ENCODE data around the gene KIR3DL2.
"Not testable (repeated sequence)": the region's sequence is repeated elsewhere in the genome, so short reads cannot be mapped to it uniquely, and the experiment has no call there.

KIR3DL2 gene

GRCh38 chr19:54903303-54903702 lies 53.1 kb downstream of the KIR3DL2 start:
- H3K4me3 ChIP-seq (ENCODE audit: control insufficient read depth, low read depth, low read length): no peak overlapping the region
- no peak for DNase-seq (ENCODE audit: low read depth)
- no peak for TF ChIP-seq CTCF (IDR thresholded peaks at IDR 0.05; ENCODE audit: control insufficient read depth, insufficient read depth, low read depth, low read length, missing control alignments)

DNA sequence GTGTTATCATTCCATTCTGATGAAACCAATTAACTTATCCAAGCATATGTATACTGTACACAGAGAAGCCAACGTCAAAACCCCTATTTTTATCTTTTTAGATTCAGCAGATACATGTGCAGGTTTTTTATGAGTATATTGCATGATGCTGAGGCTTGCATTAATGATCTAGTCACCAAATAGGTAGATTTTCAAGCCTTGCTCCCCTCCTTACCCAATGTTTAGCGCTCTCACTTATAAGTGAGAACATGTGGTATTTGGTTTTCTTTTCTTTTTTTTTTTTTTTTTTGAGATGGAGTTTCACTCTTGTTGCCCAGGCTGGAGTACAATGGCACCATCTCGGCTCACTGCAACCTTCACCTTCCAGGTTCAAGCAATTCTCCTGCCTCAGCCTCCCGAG lies 54.0 kb downstream of the KIR3DL2 start:
- not testable (repeated sequence) for DNase-seq (ENCODE audit: low read depth)

DNA sequence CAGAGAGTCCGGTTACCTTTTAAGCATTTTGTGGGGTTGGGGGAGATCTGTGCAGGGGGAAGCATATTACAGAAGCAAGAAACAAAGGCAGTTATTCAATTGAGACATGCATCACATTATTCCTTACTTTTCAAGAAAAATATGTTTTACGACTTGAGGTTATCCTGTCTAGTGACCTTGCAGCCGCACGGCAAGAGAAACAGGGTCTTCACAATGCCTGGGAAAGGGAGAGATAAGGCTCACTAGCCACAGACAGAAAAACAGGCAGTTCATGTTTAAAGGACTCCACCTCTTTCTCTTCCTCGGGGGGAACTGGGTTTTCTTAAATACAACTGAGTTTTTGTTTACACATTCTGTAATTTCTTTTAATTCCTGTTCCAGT lies 55.2 kb downstream of the KIR3DL2 start:
- H3K4me3 ChIP-seq (ENCODE audit: control insufficient read depth, low read depth, low read length): no peak overlapping the region
- DNase-seq (ENCODE audit: low read depth): no peak
- TF ChIP-seq CTCF (IDR thresholded peaks at IDR 0.05; ENCODE audit: control insufficient read depth, insufficient read depth, low read depth, low read length, missing control alignments): no peak

More for the DNA sequence above, 54.0 kb downstream of the KIR3DL2 start:
- H3K4me3 ChIP-seq (ENCODE audit: control insufficient read depth, low read depth, low read length): not testable (repeated sequence)

- no peak for TF ChIP-seq CTCF (IDR thresholded peaks at IDR 0.05; ENCODE audit: control insufficient read depth, insufficient read depth, low read depth, low read length, missing control alignments)
- no peak for DNase-seq (ENCODE audit: low read depth)
- no peak within 1 kb of the TSS for H3K4me3 ChIP-seq (ENCODE audit: control insufficient read depth, low read depth, low read length)
Measured at GRCh38 chr19:54905803-54906511, 55.7 kb downstream of the KIR3DL2 start, which contains the start of gene NCR1. NCR1 (plus strand) TSS chr19:54906148; CDS start chr19:54906188, 40 bp downstream.

DNA sequence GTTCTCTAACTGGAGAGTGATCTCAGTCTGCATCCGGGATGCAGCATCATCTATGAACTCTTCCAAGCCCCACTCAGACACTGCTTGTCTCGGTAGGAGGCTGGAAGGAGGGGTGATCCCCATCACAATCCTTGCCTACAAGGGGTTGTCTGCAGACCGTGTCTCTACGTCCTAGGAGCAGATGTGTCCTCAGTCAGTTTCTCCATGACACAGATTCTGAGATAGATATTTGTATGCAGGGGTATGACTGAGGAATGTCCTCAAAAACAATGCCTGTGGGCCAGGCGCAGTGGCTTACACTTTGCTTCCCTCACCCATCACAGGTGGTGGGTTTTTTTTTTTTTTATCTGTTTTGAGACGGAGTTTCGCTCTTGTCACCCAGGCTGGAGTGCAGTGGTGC lies 56.6 kb downstream of the KIR3DL2 start:
- DNase-seq (ENCODE audit: low read depth): no peak
- no peak overlapping the region for H3K4me3 ChIP-seq (ENCODE audit: control insufficient read depth, low read depth, low read length)
- TF ChIP-seq CTCF (IDR thresholded peaks at IDR 0.05; ENCODE audit: control insufficient read depth, insufficient read depth, low read depth, low read length, missing control alignments): no peak

DNA sequence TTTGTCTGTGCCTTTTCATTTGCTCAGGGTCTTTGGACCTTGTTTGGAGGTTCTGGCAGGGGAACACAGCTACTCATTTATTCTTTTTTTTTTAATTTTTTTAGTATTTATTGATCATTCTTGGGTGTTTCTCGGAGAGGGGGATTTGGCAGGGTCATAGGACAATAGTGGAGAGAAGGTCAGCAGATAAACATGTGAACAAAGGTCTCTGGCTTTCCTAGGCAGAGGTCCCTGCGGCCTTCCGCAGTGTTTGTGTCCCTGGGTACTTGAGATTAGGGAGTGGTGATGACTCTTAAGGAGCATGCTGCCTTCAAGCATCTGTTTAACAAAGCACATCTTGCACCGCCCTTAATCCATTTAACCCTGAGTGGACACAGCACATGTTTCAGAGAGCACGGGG lies 57.7 kb downstream of the KIR3DL2 start:
- not testable (repeated sequence) for DNase-seq (ENCODE audit: low read depth); H3K4me3 ChIP-seq (ENCODE audit: control insufficient read depth, low read depth, low read length)
